Measurements from ENCODE around the gene IGFBP4.

IGFBP4 gene

DNA sequence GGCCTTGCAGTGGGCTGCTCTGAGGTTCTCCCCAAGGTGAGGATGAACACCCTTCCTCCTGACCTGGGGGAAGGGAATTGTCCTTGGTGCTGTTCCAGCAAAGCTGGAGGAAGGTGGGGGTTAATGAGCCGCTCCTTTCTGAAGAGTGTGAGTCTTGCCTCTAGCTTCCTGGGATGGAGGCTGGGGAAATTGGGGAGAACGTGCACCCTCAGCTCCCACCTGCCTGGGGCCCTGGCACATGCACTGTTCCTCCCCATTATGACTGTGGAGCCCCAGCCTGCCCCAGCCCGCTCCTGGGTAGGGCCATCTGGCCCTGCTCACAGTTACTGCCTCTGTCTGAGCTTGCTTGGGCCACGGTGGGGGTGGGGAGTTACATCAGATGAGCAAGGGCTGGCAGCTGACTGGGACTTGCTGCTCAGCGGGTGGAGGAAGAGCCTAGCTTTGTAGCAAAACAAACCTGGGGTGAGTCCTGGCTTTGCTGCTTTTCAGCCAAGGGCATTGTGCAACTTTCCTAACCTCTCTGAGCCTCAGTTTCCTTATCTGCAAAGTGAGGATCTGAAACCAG, 47.1 kb downstream of the IGFBP4 start:
- peak; percentile 79 for DNase-seq (ENCODE audit: low spot score)

DNA sequence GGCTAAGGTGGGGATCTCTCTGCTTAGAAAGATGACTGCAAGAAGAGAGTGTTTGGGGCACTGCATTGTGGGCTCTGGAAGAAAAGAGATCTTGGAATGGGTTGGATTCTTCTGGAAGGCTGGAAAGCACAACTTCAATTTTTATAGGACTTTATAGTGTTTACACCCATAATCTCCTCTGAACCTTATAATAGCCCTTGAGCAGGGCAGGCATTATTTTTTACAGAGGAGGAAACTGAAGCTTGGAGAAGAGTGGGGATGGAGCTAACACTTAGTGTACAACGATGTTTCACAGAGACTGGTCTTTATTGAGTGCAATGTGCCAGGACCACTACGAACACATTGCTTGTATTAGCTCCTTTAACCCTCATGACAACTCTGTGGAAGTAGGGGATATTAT, 47.7 kb downstream of the IGFBP4 start:
- no peak for DNase-seq (ENCODE audit: low spot score)

DNA sequence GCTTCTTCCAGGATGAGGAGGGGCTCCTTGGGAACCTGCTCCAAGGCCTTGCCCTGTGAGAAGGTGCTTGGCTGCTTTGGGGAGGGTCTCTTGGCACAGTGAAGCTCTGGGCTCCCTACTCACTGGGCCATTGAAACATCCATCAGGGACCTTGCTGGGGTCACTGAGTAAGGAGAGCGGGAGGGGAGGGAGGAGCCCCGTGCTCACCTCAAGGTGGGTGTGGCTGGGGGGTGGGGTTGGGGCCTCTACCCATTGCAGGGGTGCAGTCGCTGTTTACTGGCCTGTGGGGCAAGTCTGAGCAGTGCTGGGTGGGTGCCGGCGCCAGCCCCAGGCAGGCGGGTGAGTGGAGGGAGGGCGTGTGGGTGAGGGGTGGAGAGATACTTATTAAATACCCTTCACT, 48.2 kb downstream of the IGFBP4 start:
- peak; percentile 43 for DNase-seq (ENCODE audit: low spot score)

DNA sequence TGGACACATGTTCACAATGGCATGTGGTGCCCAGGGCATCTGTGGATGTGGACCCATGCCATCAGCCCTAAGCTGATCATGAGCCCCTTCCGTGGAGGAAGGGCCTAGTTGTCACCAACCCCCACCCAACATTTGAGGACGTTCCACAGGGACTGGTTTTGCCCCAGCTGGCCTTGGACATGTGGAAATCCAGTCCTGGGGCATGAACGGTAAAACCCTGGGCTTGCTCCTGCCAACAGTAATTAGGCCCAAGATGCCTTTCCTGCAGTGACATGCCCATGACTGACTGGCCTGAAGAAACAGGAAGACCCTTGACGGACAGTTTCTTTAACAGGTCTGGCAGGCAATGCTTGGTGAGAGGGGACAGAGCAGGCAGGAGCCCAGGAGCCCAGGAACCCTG, 50.4 kb downstream of the IGFBP4 start:
- DNase-seq (ENCODE audit: low spot score) = no peak

DNA sequence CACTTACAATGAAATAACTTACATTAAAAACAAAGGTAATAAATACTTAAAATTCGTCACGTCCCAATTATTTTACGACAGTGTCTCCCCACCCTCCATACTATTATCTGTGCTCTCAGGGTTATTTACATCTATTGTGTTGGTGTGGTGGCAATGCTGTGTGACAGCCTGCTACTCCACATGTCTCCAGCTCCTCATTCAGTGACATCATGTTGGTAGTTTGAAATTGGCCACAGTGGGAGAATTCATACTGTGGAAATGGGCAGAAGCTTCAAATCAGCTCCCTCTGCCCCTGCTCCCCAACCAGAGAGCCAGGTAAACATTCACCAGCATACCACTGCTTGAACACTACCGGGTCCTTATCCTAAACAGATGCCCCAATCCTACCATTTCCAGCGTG, 51.9 kb downstream of the IGFBP4 start:
- no peak for DNase-seq (ENCODE audit: low spot score)

DNA sequence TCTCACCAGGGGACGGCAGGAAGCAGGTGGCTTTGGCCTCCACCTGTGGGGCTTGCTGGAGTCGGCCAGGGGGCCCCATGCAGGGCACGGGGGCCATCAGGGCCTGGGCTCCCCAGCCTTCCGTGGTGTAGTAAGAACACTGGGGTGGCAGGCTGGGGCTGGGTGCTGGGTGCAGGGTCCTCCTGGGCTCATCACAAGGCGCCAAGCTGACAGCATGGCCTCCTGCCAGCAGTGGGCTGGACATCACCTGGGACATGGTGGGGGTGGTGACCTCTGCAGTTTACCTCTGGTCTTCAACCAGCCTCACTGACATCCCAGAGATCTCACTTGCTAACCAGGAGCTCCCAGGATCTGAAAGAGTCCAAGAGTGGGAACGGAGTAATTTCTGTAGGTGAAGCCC, 52.9 kb downstream of the IGFBP4 start:
- no peak for DNase-seq (ENCODE audit: low spot score)

DNA sequence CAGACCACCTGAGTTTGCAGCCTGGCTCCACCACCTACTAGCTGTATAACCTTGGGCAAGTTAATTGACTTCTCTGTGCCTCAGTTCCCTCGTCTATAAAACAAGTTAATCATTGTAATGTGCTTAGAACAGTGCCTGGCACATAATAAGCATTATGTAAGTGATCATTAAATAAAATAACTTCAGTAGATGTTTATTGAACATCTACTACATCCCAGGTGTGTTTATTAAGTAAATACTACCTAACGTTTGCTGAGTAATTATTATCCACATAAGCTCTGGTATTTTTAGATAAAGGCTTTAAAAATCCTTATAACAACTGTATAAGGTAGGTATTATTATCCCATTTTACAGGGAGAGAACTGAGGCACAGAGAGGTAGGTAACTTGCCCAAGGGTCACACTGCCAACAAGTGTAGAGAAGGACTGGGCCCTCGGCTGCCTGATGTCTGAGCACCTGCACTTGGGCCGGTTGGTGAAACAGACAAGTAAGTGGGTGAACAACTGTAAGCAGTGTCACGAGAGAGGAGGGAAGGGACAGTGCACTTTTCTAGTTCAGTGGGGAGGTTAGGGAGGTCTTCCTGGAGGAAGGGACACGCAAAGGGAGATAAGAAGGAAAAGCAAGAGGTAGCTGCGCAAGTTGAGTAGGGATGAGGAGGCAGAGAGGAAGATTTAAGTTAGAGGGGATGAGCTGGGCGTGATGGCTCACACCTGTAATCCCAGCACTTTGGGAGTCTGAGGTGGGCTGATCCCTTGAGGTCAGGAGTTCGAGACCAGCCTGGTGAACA, 53.6 kb downstream of the IGFBP4 start:
- DNase-seq (ENCODE audit: low spot score) = no peak

DNA sequence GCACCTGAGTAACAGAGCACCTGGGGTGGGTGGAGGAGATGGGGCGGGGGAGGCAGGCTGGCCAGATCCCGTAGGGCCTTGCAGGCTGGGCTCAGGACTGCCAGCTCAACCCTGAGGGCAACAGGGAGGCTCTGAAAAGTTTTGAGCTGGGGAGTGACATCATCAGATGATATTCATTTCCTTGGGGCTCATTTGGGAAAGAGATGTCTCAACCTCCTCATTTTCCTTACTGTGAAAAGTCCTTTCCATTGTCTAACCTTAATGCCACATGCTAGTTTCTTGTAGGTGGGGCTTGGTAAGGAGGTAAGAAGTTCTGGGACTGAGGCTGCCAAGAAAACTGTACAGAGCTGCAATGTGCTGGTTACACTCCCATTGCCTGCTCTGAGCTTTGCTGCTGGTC, 54.4 kb downstream of the IGFBP4 start:
- no peak for DNase-seq (ENCODE audit: low spot score)

DNA sequence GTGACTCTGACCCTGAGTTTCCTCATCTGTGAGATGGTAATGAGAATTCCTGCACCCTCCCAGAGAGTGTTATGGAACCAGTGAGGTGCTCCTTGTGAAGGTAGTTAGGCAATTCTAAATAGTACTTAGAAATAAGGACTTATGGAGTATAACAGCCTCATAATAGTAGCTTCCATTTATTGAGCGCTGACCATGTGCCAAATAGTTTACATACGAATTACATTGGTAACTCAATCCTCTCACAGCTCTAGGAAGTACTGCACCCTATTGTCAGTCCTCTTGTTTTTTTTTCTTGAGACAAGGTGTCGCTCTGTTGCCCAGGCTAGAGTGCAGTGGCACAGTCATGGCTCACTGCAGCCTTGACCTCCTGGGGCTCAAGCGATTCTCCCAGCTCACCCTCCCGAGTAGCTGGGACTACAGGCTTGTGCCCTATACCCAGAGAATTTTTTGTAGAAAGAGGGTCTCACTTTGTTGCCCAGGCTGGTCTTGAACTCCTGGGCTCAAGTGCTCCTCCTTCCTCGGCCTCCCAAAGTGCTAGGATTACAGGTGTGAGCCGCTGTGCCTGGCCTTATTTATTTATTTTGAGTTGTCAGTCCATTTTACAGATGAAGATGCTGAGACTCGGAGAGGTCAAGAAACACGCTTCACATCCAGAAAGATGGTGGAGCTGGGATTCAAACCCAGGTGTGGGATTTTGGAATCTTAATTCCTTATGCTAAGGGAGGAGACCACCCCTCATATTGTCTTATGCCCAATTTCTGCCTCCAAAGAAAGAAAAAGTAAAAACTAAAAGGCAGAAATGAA, 55.2 kb downstream of the IGFBP4 start:
- DNase-seq (ENCODE audit: low spot score) = no peak

DNA sequence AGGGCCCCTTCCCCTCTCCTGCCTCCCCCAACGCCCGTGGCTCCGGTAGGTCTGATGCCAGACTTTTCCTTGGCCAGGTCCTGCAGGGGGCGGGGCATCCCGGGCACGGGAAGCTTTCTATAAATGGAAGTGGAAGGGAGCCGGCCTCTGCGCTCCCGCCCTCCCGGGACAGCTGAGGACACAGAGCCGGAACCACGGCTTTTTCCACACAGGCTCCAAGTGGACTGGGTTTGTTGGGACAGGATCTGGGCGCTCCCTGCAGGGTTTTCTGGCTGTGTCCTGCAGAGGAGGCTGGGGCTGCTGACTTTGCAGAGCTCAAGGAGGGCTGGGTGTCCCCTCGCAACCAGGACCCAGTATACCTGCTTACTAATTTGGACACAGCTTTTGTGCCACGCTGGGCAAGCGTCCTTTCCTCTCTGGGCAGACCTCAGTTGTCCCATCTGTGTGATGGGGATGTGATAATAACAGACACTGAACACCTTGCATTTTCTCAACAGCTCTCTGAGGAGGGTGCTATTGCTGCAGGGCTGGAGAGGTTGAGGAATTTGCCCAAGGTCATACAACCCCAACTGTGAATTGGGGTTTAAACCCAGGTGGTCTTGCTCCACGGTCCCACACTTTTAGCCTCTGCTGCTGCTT, 56.4 kb downstream of the IGFBP4 start:
- DNase-seq (ENCODE audit: low spot score) = peak; percentile 89

DNA sequence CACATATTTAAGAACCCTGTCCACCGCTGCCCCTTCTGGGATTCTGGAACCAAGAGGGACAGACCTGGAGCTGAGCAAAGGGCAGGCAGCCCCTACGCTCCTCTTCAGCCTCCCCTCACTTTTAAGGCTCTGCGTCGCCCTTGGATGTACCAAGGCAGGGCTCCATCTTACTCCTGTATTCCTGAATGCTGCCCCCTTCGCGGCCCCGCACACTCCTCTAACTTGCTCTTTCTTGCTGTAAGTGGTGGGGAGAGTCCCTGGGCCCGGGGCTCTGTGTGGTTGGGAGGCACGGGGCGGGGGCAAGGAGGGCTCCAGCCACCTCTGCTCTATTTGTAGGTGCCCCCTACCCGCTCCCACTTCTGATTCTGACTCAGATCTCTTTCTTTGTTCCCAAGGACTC, 56.9 kb downstream of the IGFBP4 start:
- DNase-seq (ENCODE audit: low spot score) = no peak

DNA sequence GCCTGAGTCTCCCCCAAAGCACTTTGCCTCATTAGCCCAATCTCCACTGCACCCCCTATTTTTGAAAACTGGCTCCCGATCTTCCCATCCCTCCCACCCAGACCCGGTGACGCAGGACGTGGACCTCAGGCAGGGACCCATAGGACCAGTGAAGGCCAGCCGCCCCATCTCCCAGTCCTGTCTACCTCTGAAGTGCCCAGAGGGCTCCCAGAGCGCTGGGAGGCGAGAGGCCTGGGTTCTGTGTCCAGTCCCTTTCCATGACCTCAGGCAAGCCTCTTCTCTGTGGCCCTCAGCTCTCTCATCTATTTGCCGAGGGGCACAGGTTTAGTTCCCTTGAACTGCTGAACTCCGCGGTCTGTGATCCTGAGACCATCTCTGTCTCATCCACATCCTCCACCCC, 57.5 kb downstream of the IGFBP4 start:
- DNase-seq (ENCODE audit: low spot score) = no peak

DNA sequence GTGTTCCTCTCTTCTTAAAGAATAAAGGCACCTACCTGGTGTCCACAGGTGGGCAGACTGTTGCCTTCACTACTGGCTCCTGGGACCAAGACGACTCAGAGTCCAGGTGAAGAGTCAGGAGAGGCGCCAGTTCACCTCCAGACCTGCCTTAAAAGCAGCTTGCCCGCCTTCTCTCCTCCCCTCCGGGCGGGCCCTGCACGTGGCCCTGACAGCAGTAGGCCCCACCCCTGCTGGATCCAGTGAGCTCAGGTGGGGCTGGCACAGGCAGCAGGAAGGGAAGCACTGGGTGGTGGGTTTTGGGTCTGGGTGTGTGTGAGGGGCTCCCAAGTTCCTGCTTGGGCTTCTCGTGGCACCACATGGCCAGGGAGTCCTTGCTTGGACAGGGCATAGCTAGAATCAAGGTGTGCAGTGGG, 58.3 kb downstream of the IGFBP4 start, which contains the start of gene TNS4:
TNS4 (minus strand) TSS at position 125 of the 413 bp plus-strand sequence. CDS start 5,198 bp downstream, outside the sequence.
- peak; percentile 66 for DNase-seq (ENCODE audit: low spot score)

DNA sequence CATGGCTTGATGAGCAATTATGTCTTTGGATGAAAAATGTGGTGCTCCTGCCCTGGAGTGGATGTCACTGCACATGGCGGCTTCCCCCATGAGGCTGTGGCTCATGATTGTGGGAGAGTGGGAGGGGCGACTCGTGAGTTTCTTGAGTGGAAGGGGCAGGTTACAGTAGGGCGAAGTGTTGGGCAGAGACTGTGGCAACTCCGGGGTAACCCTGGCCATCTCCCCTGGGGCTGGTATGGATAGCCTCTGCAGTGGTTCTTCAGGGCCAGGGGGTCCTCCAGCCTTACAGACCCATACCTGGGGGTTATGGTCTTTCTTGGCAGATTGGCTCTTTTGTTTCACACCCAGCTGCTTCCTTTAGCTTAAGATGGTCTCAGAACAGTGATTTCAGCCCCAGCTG, 59.5 kb downstream of the IGFBP4 start:
- DNase-seq (ENCODE audit: low spot score) = no peak

DNA sequence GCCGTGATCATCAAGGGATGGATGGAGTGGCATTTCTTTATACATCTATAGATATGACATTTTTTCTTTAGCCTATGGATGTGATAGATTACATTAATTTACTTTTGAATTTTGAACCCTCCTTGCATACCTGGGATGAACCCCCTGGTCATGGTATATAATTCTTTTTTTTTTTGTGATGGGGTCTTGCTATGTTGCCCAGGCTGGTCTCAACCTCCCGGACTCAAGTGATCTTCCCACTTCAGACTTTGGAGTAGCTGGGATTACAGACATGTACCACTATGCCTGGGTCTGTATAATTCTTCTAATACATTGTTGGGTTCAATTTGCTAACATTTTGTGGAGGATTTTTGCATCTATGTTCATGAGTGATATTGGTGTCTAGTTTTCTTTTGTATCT, 59.9 kb downstream of the IGFBP4 start:
- no peak for DNase-seq (ENCODE audit: low spot score)

DNA sequence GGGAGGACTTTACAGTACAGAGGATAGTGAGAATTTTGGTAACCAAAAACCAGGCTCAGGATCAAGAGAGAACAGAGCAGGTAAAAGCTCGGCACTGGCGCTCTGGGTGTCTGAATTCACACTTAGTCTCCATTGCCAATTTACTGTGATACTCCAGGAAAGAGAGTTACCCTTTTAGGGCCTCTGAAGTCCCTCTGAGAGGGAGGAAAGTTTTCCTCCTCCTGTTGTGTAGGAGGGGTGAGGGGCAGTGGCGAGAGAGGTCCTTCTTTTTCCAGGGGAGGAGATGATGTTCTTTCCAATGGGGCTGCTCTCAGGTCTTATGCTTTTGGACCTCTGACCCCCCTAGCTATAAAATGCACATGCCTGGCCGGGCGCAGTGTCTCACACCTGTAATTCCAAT, 63.5 kb downstream of the IGFBP4 start:
- no peak for DNase-seq (ENCODE audit: low spot score)
